A172 (cell line): Measurements from ENCODE around the gene SCART1. TPM values are rescaled to one million over a fixed set of nuclear protein-coding genes. Genes with fewer than 3 reads are reported as not detected.
"Not testable (repeated sequence)": the region's sequence is repeated elsewhere in the genome, so short reads cannot be mapped to it uniquely, and the experiment has no call there.

ENCODE experiments used
- DNase-seq: peaks from one replicate; pipeline ENCODE4 v3.0.0-alpha.2; 2015; ENCODE audit warnings: low spot score
- total RNA-seq: library from RNA; depleted of rRNA; stranded (reverse); fragments of >200 nt; shearing (Covaris generic); gene quantifications from 2 replicates; pipeline ENCODE4 v1.2.3, GENCODE V29; 2014; rRNA removed

SCART1 gene
- not detected in 2 replicates for total RNA-seq

- DNase-seq = no peak
Measured at GRCh38 chr10:133453516-133454203, at the start of gene SCART1. TSS of gene SCART1 (plus strand) at chr10:133453945. CDS start at chr10:133453998, 53 bp downstream.

GRCh38 chr10:133405272-133405671 lies 48.5 kb upstream of the SCART1 start:
- peak; percentile 5 for DNase-seq

DNA sequence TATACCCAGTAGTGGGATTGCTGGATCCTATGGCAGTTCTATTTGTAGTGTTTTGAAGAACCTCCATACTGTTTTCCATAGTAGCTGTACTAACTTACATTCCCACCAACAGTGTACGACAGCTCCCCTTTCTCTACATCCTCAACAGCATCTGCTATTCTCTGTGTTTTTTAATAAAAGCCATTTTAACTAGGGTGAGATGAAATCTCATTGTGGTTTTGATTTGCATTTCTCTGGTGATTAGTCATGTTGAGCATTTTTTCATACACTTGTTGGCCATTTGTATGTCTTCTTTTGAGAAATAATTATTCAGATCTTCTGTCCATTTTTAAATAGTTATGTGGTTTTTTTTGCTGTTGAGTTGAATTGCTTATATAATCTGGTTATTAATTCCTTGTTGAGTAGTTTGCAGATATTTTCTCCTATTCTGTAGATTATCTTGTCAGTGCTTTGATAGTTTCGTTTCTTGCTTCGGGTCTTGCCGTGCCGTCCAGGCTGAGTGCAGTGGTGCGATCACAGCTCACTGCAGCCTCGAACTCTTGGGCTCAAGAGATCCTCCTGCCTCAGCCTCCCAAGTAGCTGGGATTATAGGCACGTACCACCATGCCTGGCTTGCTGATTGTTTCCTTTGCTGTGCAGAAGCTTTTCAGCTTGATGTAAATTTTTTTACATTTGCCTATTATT lies 47.8 kb upstream of the SCART1 start:
- DNase-seq = peak; percentile 4

- DNase-seq = no peak
Measured at GRCh38 chr10:133411523-133412380, 42.0 kb upstream of the SCART1 start.

DNA sequence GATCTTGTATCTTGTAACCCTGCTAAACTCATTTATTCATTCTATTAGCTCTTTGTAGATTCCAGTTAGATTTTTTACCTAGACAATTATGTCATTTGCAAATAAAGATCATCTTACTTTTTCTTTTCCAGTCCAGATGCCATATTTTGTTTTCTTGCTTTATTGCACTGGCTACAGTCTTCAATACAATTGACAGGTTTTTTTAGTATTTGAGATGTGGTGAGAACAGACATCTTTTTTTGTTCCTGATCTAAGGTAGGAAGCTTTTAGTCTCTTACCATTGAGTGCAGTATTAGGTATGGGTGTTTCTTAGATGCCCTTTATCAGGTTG lies 41.4 kb upstream of the SCART1 start:
- DNase-seq = no peak

GRCh38 chr10:133414401-133414800 lies 39.3 kb upstream of the SCART1 start:
- not testable (repeated sequence) for DNase-seq

- DNase-seq = no peak
Measured at GRCh38 chr10:133415752-133416151, 38.0 kb upstream of the SCART1 start.

DNA sequence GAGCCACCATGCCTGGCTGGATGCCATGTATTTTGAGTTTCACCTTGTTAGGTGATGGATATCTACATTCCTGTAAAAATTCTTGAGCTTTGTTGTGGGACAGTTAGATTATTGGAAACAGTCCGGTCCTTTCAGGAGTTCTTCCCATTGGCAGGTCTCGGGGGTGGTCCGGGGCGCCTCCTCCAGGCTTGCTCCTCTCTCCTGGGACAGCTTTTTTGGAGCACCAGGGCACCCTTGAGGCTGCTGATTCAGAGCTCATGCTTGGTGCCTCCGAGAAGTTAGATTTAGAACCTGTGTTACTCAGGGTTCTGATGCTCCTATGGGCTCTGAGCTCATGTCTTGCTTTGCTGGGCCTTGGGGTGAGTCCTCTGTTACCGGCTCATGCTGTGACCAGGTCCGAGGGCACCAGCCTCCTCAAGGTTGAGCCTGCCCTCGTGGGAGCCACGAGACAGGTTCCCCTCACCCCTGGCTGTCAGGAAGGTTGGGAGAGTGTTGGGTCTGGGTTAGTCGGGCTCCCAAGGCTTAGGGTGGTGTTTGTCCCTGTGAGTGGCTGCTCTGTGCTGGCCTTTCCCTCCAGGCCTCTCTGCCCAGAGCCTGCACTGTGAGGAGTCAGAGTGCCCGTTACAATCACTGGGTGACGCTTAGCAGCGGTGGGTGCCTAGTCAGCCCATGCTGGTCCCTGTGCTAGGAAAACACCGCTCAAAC lies 35.3 kb upstream of the SCART1 start:
- no peak for DNase-seq

GRCh38 chr10:133419211-133419950 lies 34.4 kb upstream of the SCART1 start:
- DNase-seq = no peak

- DNase-seq = no peak
Measured at GRCh38 chr10:133420028-133420427, 33.7 kb upstream of the SCART1 start.

DNA sequence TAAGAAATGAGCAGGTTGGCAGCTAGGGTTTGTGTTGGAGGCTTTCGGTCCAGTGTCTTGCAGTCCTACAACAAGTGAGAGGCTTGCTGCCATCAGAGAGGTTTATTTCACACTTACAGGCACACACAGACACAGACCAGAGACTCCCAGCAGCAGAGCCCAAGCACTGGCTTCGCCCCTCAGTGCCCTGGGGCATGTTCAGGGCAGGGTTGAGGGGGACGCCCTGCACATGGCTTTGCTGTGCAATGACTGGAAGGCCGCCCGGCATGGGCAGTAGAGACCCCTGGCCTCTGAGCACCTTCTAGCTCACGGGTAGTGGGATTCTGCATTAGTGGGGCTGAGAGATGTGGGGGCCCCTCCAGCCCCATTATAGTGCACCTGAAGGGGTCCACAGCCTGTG lies 33.2 kb upstream of the SCART1 start:
- no peak for DNase-seq

DNA sequence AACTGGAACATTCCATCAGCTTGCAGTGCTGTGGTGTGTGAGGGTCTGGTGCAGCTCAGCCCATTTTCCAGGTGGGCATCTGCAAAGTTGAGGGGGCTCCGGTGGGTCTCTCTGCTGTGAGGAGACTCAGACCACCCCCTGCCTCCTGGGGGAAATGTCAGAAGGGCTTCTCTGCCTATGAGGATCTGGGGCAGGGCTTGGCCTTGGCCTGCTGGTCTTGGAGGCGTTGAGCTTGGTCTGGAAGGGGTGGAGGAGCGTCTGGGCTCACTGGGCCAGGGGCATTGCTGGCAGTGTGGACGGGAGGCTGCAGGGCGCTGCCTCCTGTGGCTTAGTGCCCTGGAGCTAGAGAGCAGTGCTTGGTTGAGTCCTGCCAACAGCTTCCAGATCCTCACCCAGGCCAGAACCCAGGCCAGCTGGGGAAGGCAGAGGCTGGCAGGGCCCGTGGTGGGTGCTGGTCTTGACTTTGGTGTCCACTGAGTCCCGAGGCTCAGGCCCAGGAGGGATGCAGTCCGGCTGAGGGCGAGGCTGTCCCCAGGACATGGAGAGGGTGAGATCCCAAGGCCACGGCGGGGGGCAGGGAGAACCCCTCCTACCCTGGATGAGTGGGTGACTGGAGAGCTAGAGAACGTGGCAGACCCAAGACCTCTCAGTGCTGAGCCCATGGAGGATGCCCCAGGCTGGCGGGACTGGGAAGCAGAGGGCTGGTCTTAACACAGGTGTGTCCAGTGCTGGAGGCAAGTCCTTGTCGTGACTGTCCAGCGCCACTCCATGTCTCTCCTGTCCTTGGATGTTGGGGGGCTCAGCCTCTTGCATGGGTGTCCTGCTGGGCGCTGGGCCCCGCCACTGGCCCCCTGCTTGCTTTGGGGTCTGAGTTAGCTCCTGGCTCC lies 32.2 kb upstream of the SCART1 start:
- DNase-seq = no peak

DNA sequence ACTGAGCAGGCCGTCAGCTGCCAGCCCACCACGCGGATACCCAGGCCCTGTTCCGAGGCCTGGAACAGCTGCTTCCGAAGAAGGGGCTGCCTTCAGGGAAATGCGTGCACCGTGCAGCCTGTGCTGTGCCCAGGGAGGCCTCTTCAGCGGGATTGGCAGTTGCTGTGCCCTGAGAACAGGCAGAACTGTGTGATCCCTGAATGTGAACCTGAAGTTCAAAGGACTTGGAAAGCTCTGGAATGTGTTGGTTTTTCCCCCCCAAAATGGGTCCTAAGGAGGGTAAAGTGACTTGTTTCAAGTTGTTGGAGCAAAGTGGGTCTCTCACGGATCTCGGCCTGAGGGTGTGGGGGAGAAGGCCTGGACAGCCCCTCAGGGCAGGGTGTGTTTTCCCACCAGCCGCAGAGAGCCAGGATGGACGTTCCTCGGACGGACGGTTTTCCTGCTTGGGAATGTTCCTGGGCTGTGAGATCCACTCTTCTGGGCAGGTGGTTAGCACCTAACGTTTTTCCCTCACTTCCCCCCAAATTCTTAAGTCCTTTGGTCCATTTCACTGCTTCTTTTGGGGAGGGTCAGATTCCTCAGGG lies 31.4 kb upstream of the SCART1 start:
- DNase-seq = no peak

DNA sequence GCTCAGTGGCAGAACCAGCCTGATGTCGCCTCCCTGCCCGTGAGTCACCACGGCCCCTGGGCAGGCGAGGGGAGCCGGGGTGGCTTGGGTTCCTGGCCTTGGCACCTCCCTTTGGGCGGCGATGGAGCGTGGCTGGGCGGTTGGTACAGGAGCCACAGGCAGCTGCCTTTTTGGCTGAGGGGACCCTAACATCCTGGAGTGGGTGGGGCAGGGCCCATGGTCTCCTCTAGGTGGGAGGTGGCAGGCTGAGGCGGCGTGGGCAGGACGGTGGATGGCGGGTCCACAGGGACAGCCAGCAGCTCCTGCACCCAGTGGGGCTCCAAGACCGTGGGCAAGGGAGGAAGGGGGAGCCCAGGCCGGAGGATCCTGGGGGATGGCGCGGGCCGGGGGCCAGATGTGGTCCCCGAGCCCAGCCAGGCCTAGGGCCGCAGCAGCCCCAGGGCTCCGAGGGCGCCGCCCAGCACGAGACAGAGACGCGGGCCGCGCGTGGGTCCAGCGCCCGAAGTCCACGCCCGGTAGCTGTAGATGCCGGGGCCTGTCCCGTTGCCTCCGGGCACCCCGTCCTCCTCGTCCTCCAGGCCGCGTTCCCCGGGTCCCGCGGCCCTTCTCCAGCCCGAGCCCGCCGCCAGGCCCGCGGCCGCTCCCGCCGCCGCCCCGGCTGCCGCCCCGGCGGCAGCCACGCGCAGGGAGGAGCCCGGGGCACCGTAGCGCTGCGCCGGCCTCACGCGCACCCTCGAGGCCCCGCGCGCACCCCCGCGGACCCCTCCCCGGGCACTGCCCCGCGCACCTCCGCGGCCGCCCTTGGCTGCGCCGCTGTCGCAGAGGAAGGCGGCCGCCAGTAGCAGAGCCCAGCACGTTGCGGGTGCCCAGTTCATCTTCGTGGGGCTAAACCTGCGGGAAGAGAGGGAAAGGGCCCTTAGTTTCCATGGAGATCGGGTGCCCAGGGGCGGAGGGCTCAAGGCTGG lies 30.7 kb upstream of the SCART1 start:
- DNase-seq = no peak

- DNase-seq = not testable (repeated sequence)
Measured at GRCh38 chr10:133424102-133424501, 29.6 kb upstream of the SCART1 start.

DNA sequence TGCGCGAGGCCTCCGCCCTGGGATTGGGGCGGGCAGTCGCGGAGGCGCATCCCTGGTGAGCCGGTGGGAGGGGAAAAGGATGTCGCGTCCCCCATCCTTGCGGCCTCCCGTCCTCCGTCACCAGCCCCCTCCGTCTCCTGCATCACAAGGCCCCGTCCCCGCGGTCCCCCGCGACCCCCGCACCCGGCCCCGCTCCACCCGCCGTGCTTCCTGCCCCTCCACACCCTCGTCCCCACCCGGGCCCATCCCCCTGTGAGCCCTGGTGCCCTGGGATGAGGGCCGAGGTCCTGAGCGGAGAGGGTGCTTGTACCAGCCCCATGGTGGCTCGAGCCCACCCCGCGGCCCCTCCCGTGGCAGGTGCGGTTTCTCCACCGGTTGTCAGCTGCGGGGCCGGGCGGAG lies 29.1 kb upstream of the SCART1 start, which contains the start of gene SPRN:
TSS of gene SPRN (minus strand) at position 25 of the 400 bp plus-strand sequence. CDS start 944 bp downstream, outside the sequence.
- not testable (repeated sequence) for DNase-seq

- DNase-seq = not testable (repeated sequence)
Measured at GRCh38 chr10:133429571-133429970, 24.2 kb upstream of the SCART1 start.

GRCh38 chr10:133431888-133432613 lies 21.7 kb upstream of the SCART1 start:
- DNase-seq = not testable (repeated sequence)
